ENCODE data around the gene THRAP3.

DNA sequence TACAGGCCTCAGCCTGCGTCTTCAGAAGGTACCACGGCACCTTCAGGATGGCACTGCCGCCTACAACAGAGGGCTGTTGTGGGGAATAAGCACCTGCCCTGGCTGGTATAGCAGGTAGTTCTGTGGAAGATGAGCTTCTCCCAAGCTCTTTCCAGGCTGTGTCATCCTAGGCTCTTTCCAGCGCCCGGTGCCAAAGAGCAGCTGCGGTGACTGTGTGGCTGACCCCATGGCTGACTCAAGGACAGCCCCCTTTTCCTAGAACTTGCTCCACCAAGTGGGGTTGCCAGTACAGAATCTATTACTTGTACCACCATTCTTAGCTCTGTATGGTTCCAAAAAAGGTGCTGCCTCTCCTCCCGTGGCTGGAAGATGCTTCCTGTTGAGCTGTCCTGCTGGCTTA, 121.1 kb downstream of the THRAP3 start:
- TF ChIP-seq EZH2 (IDR thresholded peaks at IDR 0.05) = no peak
- no peak for TF ChIP-seq POLR2AphosphoS5 (IDR thresholded peaks at IDR 0.05; ENCODE audit: borderline replicate concordance, low read depth, low read length)
- TF ChIP-seq FOXP2 (optimal IDR thresholded peaks at IDR 0.05; ENCODE audit: control extremely low read depth, extremely low read length, insufficient read depth) = no peak
